GM23338 (cell line): ENCODE results near the gene STX11. TPM values are rescaled to one million over a fixed set of nuclear protein-coding genes. Genes with fewer than 3 reads are reported as not detected.

Experiments
- ATAC-seq: fragments of 200-7000 bp; cut with Tn5 transposase; 3 replicates; pipeline ENCODE4 v1.9.1; 2020
- DNase-seq: peaks from one replicate; pipeline ENCODE4 v3.0.0-alpha.2; 2015; ENCODE audit warnings: low spot score
- H2AFZ ChIP-seq: fragments of 200-600 bp; sonication (generic); 2 replicates; pipeline ENCODE4 v1.8.0; 2016; ENCODE audit warnings: antibody characterized with exemption, mild to moderate bottlenecking, moderate library complexity
- H3F3A ChIP-seq: fragments of 200-600 bp; sonication (generic); replicated peaks from 2 replicates; pipeline ENCODE4 v1.8.0; 2017; ENCODE audit warnings: antibody characterized with exemption, mixed run types, low read depth
- H3K27ac ChIP-seq: fragments of 200-600 bp; sonication (generic); 2 replicates; pipeline ENCODE4 v1.6.1; 2016; ENCODE audit warnings: low read depth
- H3K27me3 ChIP-seq: fragments of 200-600 bp; sonication (generic); 2 replicates; pipeline ENCODE4 v1.8.0; 2016; ENCODE audit warnings: mild to moderate bottlenecking, mixed run types, moderate library complexity; ENCODE audit not compliant: insufficient read depth
- H3K36me3 ChIP-seq: fragments of 200-600 bp; sonication (generic); 2 replicates; pipeline ENCODE4 v1.8.0; 2016; ENCODE audit warnings: mild to moderate bottlenecking; ENCODE audit not compliant: insufficient read depth
- H3K4me1 ChIP-seq: fragments of 200-600 bp; sonication (generic); 2 replicates; pipeline ENCODE4 v1.8.0; 2016; ENCODE audit warnings: mild to moderate bottlenecking, moderate library complexity; ENCODE audit not compliant: insufficient read depth
- H3K4me2 ChIP-seq: fragments of 200-600 bp; sonication (generic); 2 replicates; pipeline ENCODE4 v1.7.1; 2017; ENCODE audit warnings: mixed run types
- H3K4me3 ChIP-seq: fragments of 200-600 bp; sonication (generic); 2 replicates; pipeline ENCODE4 v1.6.1; 2016; ENCODE audit warnings: mixed run types
- H3K79me2 ChIP-seq: fragments of 200-600 bp; sonication (generic); replicated peaks from 2 replicates; pipeline ENCODE4 v1.8.0; 2017; ENCODE audit warnings: mild to moderate bottlenecking; ENCODE audit not compliant: insufficient read depth
- H3K9me2 ChIP-seq: fragments of 200-600 bp; sonication (generic); 2 replicates; pipeline ENCODE4 v1.8.0; 2017; ENCODE audit not compliant: insufficient read depth
- H4K20me1 ChIP-seq: fragments of 200-600 bp; sonication (generic); replicated peaks from 2 replicates; pipeline ENCODE4 v1.8.0; 2017; ENCODE audit warnings: mild to moderate bottlenecking; ENCODE audit not compliant: insufficient read depth
- H3K27ac Mint-ChIP-seq: 2 replicates; pipeline ENCODE4 v1.8.0; 2020; ENCODE audit warnings: inconsistent platforms, mild to moderate bottlenecking, moderate library complexity, mixed read lengths
- H3K27me3 Mint-ChIP-seq: 3 replicates; pipeline ENCODE4 v1.8.0; 2022; ENCODE audit warnings: low read depth, mild to moderate bottlenecking, moderate library complexity, mixed read lengths, inconsistent platforms; ENCODE audit not compliant: insufficient read depth, poor library complexity
- H3K36me3 Mint-ChIP-seq: 3 replicates; pipeline ENCODE4 v1.8.0; 2021; ENCODE audit warnings: low read depth, mild to moderate bottlenecking, inconsistent platforms, moderate library complexity, mixed read lengths
- H3K4me1 Mint-ChIP-seq: 3 replicates; pipeline ENCODE4 v1.8.0; 2020; ENCODE audit warnings: mild to moderate bottlenecking, inconsistent platforms, mixed read lengths
- H3K4me3 Mint-ChIP-seq: 3 replicates; pipeline ENCODE4 v1.8.0; 2021; ENCODE audit warnings: moderate library complexity, mild to moderate bottlenecking, inconsistent platforms, mixed read lengths
- H3K9me3 Mint-ChIP-seq: 3 replicates; pipeline ENCODE4 v1.8.0; 2020; ENCODE audit warnings: moderate library complexity, mild to moderate bottlenecking, inconsistent platforms, mixed read lengths
- CREB1 ChIP-seq: fragments of 250-450 bp; sonication (Bioruptor Pico); IDR thresholded peaks from 2 replicates; pipeline ENCODE4 v1.5.0; 2020; ENCODE audit warnings: low read depth, mild to moderate bottlenecking, moderate library complexity
- CTCF ChIP-seq, 2 experiments: fragments of 200-600 bp in 1 of 2; sonication (generic) in 1 of 2; conservative IDR thresholded peaks; 2 replicates each; pipeline versions ENCODE4 v1.5.1 to v1.6.1; 2016 to 2017; ENCODE audit warnings: antibody characterized with exemption in 2 of 2, low read depth in 2 of 2, mild to moderate bottlenecking in 2 of 2, moderate library complexity in 1 of 2
- ETS1 ChIP-seq: IDR thresholded peaks from 2 replicates; pipeline ENCODE4 v1.6.1; 2016; ENCODE audit warnings: antibody characterized with exemption
- EZH2 ChIP-seq: fragments of 200-600 bp; sonication (generic); IDR thresholded peaks from one replicate; pipeline ENCODE4 v1.8.0; 2017; ENCODE audit warnings: antibody characterized with exemption, mild to moderate bottlenecking, low read depth; ENCODE audit not compliant: unreplicated experiment
- EZH2phosphoT487 ChIP-seq: fragments of 200-600 bp; sonication (generic); IDR thresholded peaks from one replicate; pipeline ENCODE4 v1.8.1; 2018; ENCODE audit warnings: antibody characterized with exemption; ENCODE audit not compliant: unreplicated experiment
- JUNB ChIP-seq: IDR thresholded peaks from one replicate; pipeline ENCODE4 v1.6.1; 2016; ENCODE audit warnings: antibody characterized with exemption; ENCODE audit not compliant: unreplicated experiment
- NANOG ChIP-seq: IDR thresholded peaks from 2 replicates; pipeline ENCODE4 v1.6.1; 2016; ENCODE audit warnings: antibody characterized with exemption, borderline replicate concordance
- POLR2AphosphoS5 ChIP-seq: IDR thresholded peaks from 2 replicates; pipeline ENCODE4 v1.6.1; 2016; ENCODE audit warnings: antibody characterized with exemption, low read depth
- REST ChIP-seq: IDR thresholded peaks from one replicate; pipeline ENCODE4 v1.6.1; 2018; ENCODE audit warnings: antibody characterized with exemption; ENCODE audit not compliant: unreplicated experiment
- STAT1 ChIP-seq: IDR thresholded peaks from one replicate; pipeline ENCODE4 v1.6.1; 2016; ENCODE audit warnings: antibody characterized with exemption; ENCODE audit not compliant: unreplicated experiment
- ZNF114 ChIP-seq: fragments of 250-450 bp; sonication (Bioruptor Pico); IDR thresholded peaks from 2 replicates; pipeline ENCODE4 v1.5.0; 2020; ENCODE audit warnings: mild to moderate bottlenecking, moderate library complexity
- ZNF331 ChIP-seq: fragments of 250-450 bp; sonication (Bioruptor Pico); IDR thresholded peaks from 2 replicates; pipeline ENCODE4 v1.5.0; 2020; ENCODE audit warnings: low read depth, mild to moderate bottlenecking, moderate library complexity
- ZNF462 ChIP-seq: fragments of 250-450 bp; sonication (Bioruptor Pico); IDR thresholded peaks from 2 replicates; pipeline ENCODE4 v1.5.0; 2020; ENCODE audit warnings: mild to moderate bottlenecking, moderate library complexity
- polyA plus RNA-seq: library from polyadenylated mRNA; unstranded; fragments of >200 nt; fragmentation: Nextera tagmentation; extraction: Ambion mirVana; gene quantifications from 2 replicates; pipeline ENCODE4 v1.2.1, GENCODE V29; 2016
- total RNA-seq: library from RNA; depleted of rRNA; stranded (reverse); fragments of >200 nt; shearing (Covaris generic); gene quantifications from 2 replicates; pipeline ENCODE4 v1.2.3, GENCODE V29; 2014

STX11 gene
- total and polyA plus RNA-seq, 2 experiments from 2014 or later = 0.35 to 0.52 TPM

GRCh38 chr6:144186817-144187625, 36.7 kb downstream of the STX11 start:
- Histone ChIP-seq H3K79me2 (no peaks in the 10 kb centered on the region), H3K4me3 (no peak overlapping the region), H3F3A (no peaks in the 10 kb centered on the region), H2AFZ (peak overlapping the region; percentile 44; the same call in 1 of the 2 replicates), H3K4me2 (no peak overlapping the region), H3K36me3 (no peaks in the 10 kb centered on the region), H3K4me1 (no peaks in the 10 kb centered on the region), H3K27me3 (no peaks in the 10 kb centered on the region), H4K20me1 (no peaks in the 10 kb centered on the region), H3K27ac (no peak overlapping the region), H3K9me2 (no peaks in the 10 kb centered on the region; the same call in 1 of the 2 replicates)
- H3K36me3 Mint-ChIP-seq = no peaks in the 10 kb centered on the region
- no peaks in the 10 kb centered on the region for H3K9me3 Mint-ChIP-seq
- H3K27me3 Mint-ChIP-seq = no peaks in the 10 kb centered on the region
- DNase-seq (no peak), ATAC-seq (no peak)
- no peak overlapping the region for H3K4me3 Mint-ChIP-seq
- TF ChIP-seq CTCF (conservative IDR thresholded peaks at IDR 0.05; ENCODE audit: low read depth in 2 of 2) (no peak), POLR2AphosphoS5 (no peak), CREB1 (CRISPR knock-in tag) (no peak), ETS1 (no peak), REST (no peak), EZH2 (no peak), ZNF331 (CRISPR knock-in tag) (no peak), NANOG (no peak), EZH2phosphoT487 (no peak), JUNB (no peak), ZNF462 (CRISPR knock-in tag) (no peak), STAT1 (no peak), ZNF114 (no peak)
- H3K4me1 Mint-ChIP-seq = peaks cover 4% of the 10 kb centered on the region; the same call in 2 of the 3 replicates
- no peak overlapping the region for H3K27ac Mint-ChIP-seq
